T-cell (primary cell): ENCODE data around the gene NDUFAF3. TPM values are rescaled to one million over a fixed set of nuclear protein-coding genes. Genes with fewer than 3 reads are reported as not detected.

Experiments
- ATAC-seq, 4 experiments: fragments of 200-7000 bp in 3 of 4; fragments of 150-1000 bp in 1 of 4; cut with Tn5 transposase; replicated peaks in 1 of 4; 1 replicate in 3 of 4; 2 replicates in 1 of 4; pipeline ENCODE4 v1.10.0; 2021; ENCODE audit warnings: moderate library complexity in 3 of 4, mild to moderate bottlenecking in 2 of 4, moderate number of reproducible peaks in 1 of 4
- CTCF ChIA-PET, 2 donors: fragments of 300-600 bp; sonication (Branson Sonifier 250); formaldehyde crosslinking; loops; one replicate each; lab custom pipeline; 2022; ENCODE audit warnings: antibody characterized with exemption in 2 of 2; lab: Charles Lee
- POLR2A ChIA-PET, 2 donors: fragments of 300-600 bp; sonication (Branson Sonifier 250); formaldehyde crosslinking; loops; one replicate each; lab custom pipeline; 2022; ENCODE audit warnings: antibody characterized with exemption in 2 of 2; lab: Charles Lee
- DNase-seq, 35 experiments: peaks; one replicate each; pipeline versions ENCODE4 v3.0.0 to v3.0.0-alpha.2; 2013 to 2023
- H3K27ac ChIP-seq: one replicate; pipeline ENCODE4 v1.5.1; 2013; ENCODE audit warnings: low read length
- H3K27me3 ChIP-seq, 2 experiments: replicated peaks in 1 of 2; 1 replicate in 1 of 2; 2 replicates in 1 of 2; pipeline versions ENCODE4 v1.6.1 to v1.7.0; 2013; ENCODE audit warnings: low read length in 1 of 2, mixed read lengths in 1 of 2; ENCODE audit not compliant: control insufficient read depth in 2 of 2, insufficient read depth in 2 of 2; ENCODE audit errors: extremely low read depth in 1 of 2
- H3K36me3 ChIP-seq, 2 donors: 1 replicate in 1 of 2; 2 replicates in 1 of 2; pipeline versions ENCODE4 v1.6.1 to v1.7.0; 2013; ENCODE audit warnings: low read length in 1 of 2; ENCODE audit not compliant: control insufficient read depth in 2 of 2, insufficient read depth in 1 of 2; ENCODE audit errors: extremely low read depth in 1 of 2
- H3K4me1 ChIP-seq, 2 experiments: 1 replicate in 1 of 2; 2 replicates in 1 of 2; pipeline versions ENCODE4 v1.6.1 to v1.7.0; 2013; ENCODE audit warnings: low read length in 2 of 2, mixed read lengths in 1 of 2; ENCODE audit not compliant: insufficient read depth in 2 of 2, control insufficient read depth in 1 of 2; ENCODE audit errors: extremely low read depth in 1 of 2
- H3K4me3 ChIP-seq, 2 donors: 1 replicate in 1 of 2; 2 replicates in 1 of 2; pipeline versions ENCODE4 v1.5.1 to v1.7.0; 2013; ENCODE audit warnings: mild to moderate bottlenecking in 2 of 2, low read length in 1 of 2, moderate library complexity in 1 of 2; ENCODE audit not compliant: control insufficient read depth in 1 of 2; ENCODE audit errors: extremely low read depth in 1 of 2
- H3K9me3 ChIP-seq: 2 replicates; pipeline ENCODE4 v1.7.0; 2013
- H3K27ac Mint-ChIP-seq, 2 donors: one replicate each; pipeline ENCODE4 v1.8.0; 2020 to 2021; ENCODE audit warnings: mild to moderate bottlenecking in 2 of 2, mixed read lengths in 2 of 2
- H3K27me3 Mint-ChIP-seq, 2 donors: one replicate each; pipeline ENCODE4 v1.8.0; 2021 to 2022; ENCODE audit warnings: mixed read lengths in 2 of 2
- H3K36me3 Mint-ChIP-seq: one replicate; pipeline ENCODE4 v1.8.0; 2021; ENCODE audit warnings: mixed read lengths
- H3K4me1 Mint-ChIP-seq, 3 donors: one replicate each; pipeline ENCODE4 v1.8.0; 2020 to 2022; ENCODE audit warnings: mixed read lengths in 3 of 3, mild to moderate bottlenecking in 1 of 3
- H3K4me3 Mint-ChIP-seq, 3 donors: one replicate each; pipeline ENCODE4 v1.8.0; 2020 to 2022; ENCODE audit warnings: mild to moderate bottlenecking in 3 of 3, mixed read lengths in 3 of 3, moderate library complexity in 3 of 3
- H3K9me3 Mint-ChIP-seq, 3 donors: one replicate each; pipeline ENCODE4 v1.8.0; 2020 to 2022; ENCODE audit warnings: mixed read lengths in 3 of 3
- WGBS: methylation state at CpG from one replicate; pipeline ENCODE4 v1.1.5; 2013; ENCODE audit warnings: missing lambda C conversion rate; ENCODE audit not compliant: insufficient coverage; 5-methylcytosine and 5-hydroxymethylcytosine counted together
- total RNA-seq, 35 experiments: library from RNA in 6 of 35; stranded (reverse) in 6 of 35; fragments of 120-200 nt in 1 of 35; gene quantifications; one replicate each; pipeline versions ENCODE4 v1.2.1 to v1.2.4 and lab custom pipeline; 2013 to 2026

Gene NDUFAF3
- total RNA-seq, 5 donors from 2014 or later (not counting 1 experiment from before 2014, with no cell fraction given), result 62.8 to 92.1 (median 78.1) TPM

GRCh38 chr3:48997714-48998637 is 23.9 kb upstream of the NDUFAF3 start:
- H3K4me1 Mint-ChIP-seq, result peaks cover 11 to 18% (median 17%) of the 10 kb centered on the region in 3 donors
- Histone ChIP-seq H3K4me3 (no peak overlapping the region), H3K27me3 (no peaks in the 10 kb centered on the region), H3K4me1 (no peaks in the 10 kb centered on the region), H3K9me3 (no peaks in the 10 kb centered on the region), H3K36me3 (peaks cover 4 to 8% of the 10 kb centered on the region in 2 donors), H3K27ac (no peak overlapping the region)
- no peak for ATAC-seq
- no peak for DNase-seq
- H3K4me3 Mint-ChIP-seq, result no peak overlapping the region
- no peaks in the 10 kb centered on the region for H3K27me3 Mint-ChIP-seq
- H3K9me3 Mint-ChIP-seq, result no peaks in the 10 kb centered on the region
- H3K36me3 Mint-ChIP-seq, result peaks cover 9% of the 10 kb centered on the region
- WGBS, result 96% methylated on average over 12 of the region's 20 CpGs
- ChIA-PET POLR2A (no interaction called here), CTCF (no interaction called here)
- no peak overlapping the region for H3K27ac Mint-ChIP-seq

GRCh38 chr3:48999085-48999858 is 22.6 kb upstream of the NDUFAF3 start:
- DNase-seq (no peak), ATAC-seq (no peak)
- no peak overlapping the region for H3K27ac ChIP-seq
- no peaks in the 10 kb centered on the region for H3K27me3 Mint-ChIP-seq
- H3K4me3 Mint-ChIP-seq, result no peak overlapping the region
- H3K27me3 ChIP-seq, result no peaks in the 10 kb centered on the region
- peaks cover 4 to 7% of the 10 kb centered on the region in 2 donors for H3K36me3 ChIP-seq
- peaks cover 6% of the 10 kb centered on the region for H3K36me3 Mint-ChIP-seq
- no peak overlapping the region for H3K4me3 ChIP-seq
- CTCF ChIA-PET, result no interaction called here
- H3K9me3 Mint-ChIP-seq, result no peaks in the 10 kb centered on the region
- H3K4me1 Mint-ChIP-seq, result peaks cover 0 to 7% (median 6%) of the 10 kb centered on the region in 3 donors
- peak overlapping the region in 1 of 2 donors; percentile 68 for H3K27ac Mint-ChIP-seq
- H3K9me3 ChIP-seq, result no peaks in the 10 kb centered on the region
- POLR2A ChIA-PET, result interaction anchor here in 1 of 2 donors (0.6 kb wide), 1 partner anchor 11 kb away, joined by 9 read pairs; no protein-coding TSS in a partner anchor
- no peaks in the 10 kb centered on the region for H3K4me1 ChIP-seq
- WGBS, result 91% methylated on average over 3 of the region's 8 CpGs

GRCh38 chr3:49001155-49001554 is 20.8 kb upstream of the NDUFAF3 start:
- CTCF ChIA-PET, result no interaction called here
- 100% methylated on average over 2 of the region's 6 CpGs for WGBS
- POLR2A ChIA-PET, result no interaction called here

GRCh38 chr3:49004352-49005302 is 17.3 kb upstream of the NDUFAF3 start:
- H3K36me3 ChIP-seq, result no peaks in the 10 kb centered on the region
- DNase-seq (no peak), ATAC-seq (no peak)
- H3K27ac ChIP-seq, result no peak overlapping the region
- no peaks in the 10 kb centered on the region for H3K9me3 Mint-ChIP-seq
- no peaks in the 10 kb centered on the region for H3K27me3 ChIP-seq
- CTCF ChIA-PET, result interaction anchor here in 1 of 2 donors (1.3 kb wide), 1 partner anchor 17 kb away, joined by 3 read pairs; no protein-coding TSS in a partner anchor
- POLR2A ChIA-PET, result interaction anchor here in 1 of 2 donors (0.5 kb wide), 1 partner anchor 16 kb away, joined by 4 read pairs; no protein-coding TSS in a partner anchor
- H3K4me3 Mint-ChIP-seq, result no peak overlapping the region
- no peaks in the 10 kb centered on the region for H3K27me3 Mint-ChIP-seq
- peaks cover 0 to 24% of the 10 kb centered on the region in 2 experiments for H3K4me1 ChIP-seq
- H3K4me3 ChIP-seq, result no peak overlapping the region
- H3K4me1 Mint-ChIP-seq, result peaks cover 22 to 34% (median 25%) of the 10 kb centered on the region in 3 donors
- 97% methylated on average over 13 of the region's 16 CpGs for WGBS
- H3K36me3 Mint-ChIP-seq, result no peaks in the 10 kb centered on the region
- no peaks in the 10 kb centered on the region for H3K9me3 ChIP-seq
- no peak overlapping the region for H3K27ac Mint-ChIP-seq

More at GRCh38 chr3:49001155-49001554, 20.8 kb upstream of the NDUFAF3 start:
- no peak overlapping the region for H3K4me3 ChIP-seq
- H3K4me1 ChIP-seq, result peaks cover 0 to 3% of the 10 kb centered on the region in 2 experiments
- Mint-ChIP-seq H3K9me3 (no peaks in the 10 kb centered on the region), H3K27ac (peak overlapping the region in 1 of 2 donors; percentile 71), H3K36me3 (no peaks in the 10 kb centered on the region), H3K4me1 (peaks cover 0 to under 1% (median under 1%) of the 10 kb centered on the region in 3 donors), H3K4me3 (no peak overlapping the region), H3K27me3 (no peaks in the 10 kb centered on the region)
- ATAC-seq (no peak), DNase-seq (no peak)
- H3K9me3 ChIP-seq, result no peaks in the 10 kb centered on the region
- peaks cover 0 to 7% of the 10 kb centered on the region in 2 donors for H3K36me3 ChIP-seq
- H3K27ac ChIP-seq, result no peak overlapping the region
- H3K27me3 ChIP-seq, result no peaks in the 10 kb centered on the region

GRCh38 chr3:49005303-49005680 is 16.6 kb upstream of the NDUFAF3 start:
- ATAC-seq, result no peak

More at GRCh38 chr3:49005303-49005680, 16.6 kb upstream of the NDUFAF3 start:
- peak overlapping the region in 1 of 2 donors; percentile 34 for H3K27ac Mint-ChIP-seq
- peaks cover 0 to 24% of the 10 kb centered on the region in 2 experiments for H3K4me1 ChIP-seq
- H3K4me1 Mint-ChIP-seq, result peaks cover 22 to 35% (median 25%) of the 10 kb centered on the region in 3 donors
- no peaks in the 10 kb centered on the region for H3K27me3 ChIP-seq
- CTCF ChIA-PET, result interaction anchor here in 1 of 2 donors (1.3 kb wide), 1 partner anchor 17 kb away, joined by 3 read pairs; no protein-coding TSS in a partner anchor
- POLR2A ChIA-PET, result interaction anchor here in 1 of 2 donors (0.5 kb wide), 1 partner anchor 16 kb away, joined by 4 read pairs; no protein-coding TSS in a partner anchor
- H3K9me3 ChIP-seq, result no peaks in the 10 kb centered on the region
- no peak overlapping the region for H3K4me3 Mint-ChIP-seq
- H3K36me3 ChIP-seq, result no peaks in the 10 kb centered on the region
- no peak overlapping the region for H3K4me3 ChIP-seq
- WGBS, result 86% methylated on average over 1 of the region's 3 CpGs
- H3K27ac ChIP-seq, result no peak overlapping the region
- H3K27me3 Mint-ChIP-seq, result no peaks in the 10 kb centered on the region
- no peaks in the 10 kb centered on the region for H3K36me3 Mint-ChIP-seq
- no peak for DNase-seq
- no peaks in the 10 kb centered on the region for H3K9me3 Mint-ChIP-seq
